HEK293 (cell line): ENCODE measurements around the gene TSPAN3.

Experiments
- GLIS1 ChIP-seq: fragments of 450-650 bp; formaldehyde crosslinking; IDR thresholded peaks from 2 replicates; pipeline ENCODE4 v1.5.1; 2016; ENCODE audit warnings: missing biosample characterization, missing genetic modification characterization
- REPIN1 ChIP-seq: fragments of 450-650 bp; formaldehyde crosslinking; IDR thresholded peaks from 2 replicates; pipeline ENCODE4 v1.5.1; 2017; ENCODE audit warnings: missing biosample characterization, missing genetic modification characterization, low read depth
- ZNF311 ChIP-seq: fragments of 450-650 bp; formaldehyde crosslinking; IDR thresholded peaks from 2 replicates; pipeline ENCODE4 v1.5.1; 2017; ENCODE audit warnings: missing biosample characterization, missing genetic modification characterization, borderline replicate concordance
- ZSCAN30 ChIP-seq: fragments of 450-650 bp; IDR thresholded peaks from 2 replicates; pipeline ENCODE4 v1.5.1; 2018; ENCODE audit warnings: missing biosample characterization, mild to moderate bottlenecking, missing genetic modification characterization, moderate library complexity
- TF ChIP-seq, protein P1 (sequence below): fragments of 450-650 bp; formaldehyde crosslinking; IDR thresholded peaks from 2 replicates; pipeline ENCODE4 v1.5.1; 2016; ENCODE audit warnings: missing biosample characterization, missing genetic modification characterization
- TF ChIP-seq, protein P2 (sequence below): fragments of 450-650 bp; formaldehyde crosslinking; IDR thresholded peaks from 2 replicates; pipeline ENCODE4 v1.5.1; 2016; ENCODE audit warnings: missing biosample characterization, missing genetic modification characterization
- TF ChIP-seq, protein P3 (sequence below): fragments of 450-650 bp; formaldehyde crosslinking; IDR thresholded peaks from 2 replicates; pipeline ENCODE4 v1.5.1; 2017; ENCODE audit warnings: missing biosample characterization, missing genetic modification characterization
- TF ChIP-seq, protein P4 (sequence below): fragments of 450-650 bp; formaldehyde crosslinking; IDR thresholded peaks from 2 replicates; pipeline ENCODE4 v1.5.1; 2016; ENCODE audit warnings: missing biosample characterization, missing genetic modification characterization, low read depth
- TF ChIP-seq, protein P5 (sequence below): fragments of 450-650 bp; formaldehyde crosslinking; IDR thresholded peaks from 2 replicates; pipeline ENCODE4 v1.5.1; 2017; ENCODE audit warnings: missing biosample characterization, mild to moderate bottlenecking, missing genetic modification characterization, moderate library complexity

DNA sequence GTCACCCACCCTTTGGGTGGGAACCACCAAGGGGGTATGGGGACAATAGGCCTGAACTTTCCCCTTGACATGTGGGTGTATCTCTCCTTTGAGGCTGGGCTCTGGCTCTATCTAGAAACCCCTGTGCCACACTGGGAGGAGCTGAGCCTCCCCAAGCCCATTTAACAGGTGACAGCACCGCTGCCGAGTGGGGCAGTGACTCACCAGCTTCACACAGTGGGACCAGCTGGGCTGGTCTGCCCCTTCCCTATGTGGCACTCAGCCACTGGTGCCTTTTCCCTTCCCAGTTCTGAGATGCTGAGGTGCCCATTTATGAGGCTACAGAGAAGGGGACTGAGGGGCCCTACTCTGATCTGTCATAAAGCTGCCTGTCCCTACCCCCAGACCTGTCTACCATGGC lies 70.9 kb downstream of the TSPAN3 start:
- TF ChIP-seq, protein P1, sequence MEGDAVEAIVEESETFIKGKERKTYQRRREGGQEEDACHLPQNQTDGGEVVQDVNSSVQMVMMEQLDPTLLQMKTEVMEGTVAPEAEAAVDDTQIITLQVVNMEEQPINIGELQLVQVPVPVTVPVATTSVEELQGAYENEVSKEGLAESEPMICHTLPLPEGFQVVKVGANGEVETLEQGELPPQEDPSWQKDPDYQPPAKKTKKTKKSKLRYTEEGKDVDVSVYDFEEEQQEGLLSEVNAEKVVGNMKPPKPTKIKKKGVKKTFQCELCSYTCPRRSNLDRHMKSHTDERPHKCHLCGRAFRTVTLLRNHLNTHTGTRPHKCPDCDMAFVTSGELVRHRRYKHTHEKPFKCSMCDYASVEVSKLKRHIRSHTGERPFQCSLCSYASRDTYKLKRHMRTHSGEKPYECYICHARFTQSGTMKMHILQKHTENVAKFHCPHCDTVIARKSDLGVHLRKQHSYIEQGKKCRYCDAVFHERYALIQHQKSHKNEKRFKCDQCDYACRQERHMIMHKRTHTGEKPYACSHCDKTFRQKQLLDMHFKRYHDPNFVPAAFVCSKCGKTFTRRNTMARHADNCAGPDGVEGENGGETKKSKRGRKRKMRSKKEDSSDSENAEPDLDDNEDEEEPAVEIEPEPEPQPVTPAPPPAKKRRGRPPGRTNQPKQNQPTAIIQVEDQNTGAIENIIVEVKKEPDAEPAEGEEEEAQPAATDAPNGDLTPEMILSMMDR, result no peak
- no peak for TF ChIP-seq REPIN1 (tag by site-specific recombination)
- TF ChIP-seq GLIS1 (tag by site-specific recombination), result no peak
- TF ChIP-seq, protein P2, sequence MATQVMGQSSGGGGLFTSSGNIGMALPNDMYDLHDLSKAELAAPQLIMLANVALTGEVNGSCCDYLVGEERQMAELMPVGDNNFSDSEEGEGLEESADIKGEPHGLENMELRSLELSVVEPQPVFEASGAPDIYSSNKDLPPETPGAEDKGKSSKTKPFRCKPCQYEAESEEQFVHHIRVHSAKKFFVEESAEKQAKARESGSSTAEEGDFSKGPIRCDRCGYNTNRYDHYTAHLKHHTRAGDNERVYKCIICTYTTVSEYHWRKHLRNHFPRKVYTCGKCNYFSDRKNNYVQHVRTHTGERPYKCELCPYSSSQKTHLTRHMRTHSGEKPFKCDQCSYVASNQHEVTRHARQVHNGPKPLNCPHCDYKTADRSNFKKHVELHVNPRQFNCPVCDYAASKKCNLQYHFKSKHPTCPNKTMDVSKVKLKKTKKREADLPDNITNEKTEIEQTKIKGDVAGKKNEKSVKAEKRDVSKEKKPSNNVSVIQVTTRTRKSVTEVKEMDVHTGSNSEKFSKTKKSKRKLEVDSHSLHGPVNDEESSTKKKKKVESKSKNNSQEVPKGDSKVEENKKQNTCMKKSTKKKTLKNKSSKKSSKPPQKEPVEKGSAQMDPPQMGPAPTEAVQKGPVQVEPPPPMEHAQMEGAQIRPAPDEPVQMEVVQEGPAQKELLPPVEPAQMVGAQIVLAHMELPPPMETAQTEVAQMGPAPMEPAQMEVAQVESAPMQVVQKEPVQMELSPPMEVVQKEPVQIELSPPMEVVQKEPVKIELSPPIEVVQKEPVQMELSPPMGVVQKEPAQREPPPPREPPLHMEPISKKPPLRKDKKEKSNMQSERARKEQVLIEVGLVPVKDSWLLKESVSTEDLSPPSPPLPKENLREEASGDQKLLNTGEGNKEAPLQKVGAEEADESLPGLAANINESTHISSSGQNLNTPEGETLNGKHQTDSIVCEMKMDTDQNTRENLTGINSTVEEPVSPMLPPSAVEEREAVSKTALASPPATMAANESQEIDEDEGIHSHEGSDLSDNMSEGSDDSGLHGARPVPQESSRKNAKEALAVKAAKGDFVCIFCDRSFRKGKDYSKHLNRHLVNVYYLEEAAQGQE (tag by site-specific recombination), result no peak
- TF ChIP-seq, protein P3, sequence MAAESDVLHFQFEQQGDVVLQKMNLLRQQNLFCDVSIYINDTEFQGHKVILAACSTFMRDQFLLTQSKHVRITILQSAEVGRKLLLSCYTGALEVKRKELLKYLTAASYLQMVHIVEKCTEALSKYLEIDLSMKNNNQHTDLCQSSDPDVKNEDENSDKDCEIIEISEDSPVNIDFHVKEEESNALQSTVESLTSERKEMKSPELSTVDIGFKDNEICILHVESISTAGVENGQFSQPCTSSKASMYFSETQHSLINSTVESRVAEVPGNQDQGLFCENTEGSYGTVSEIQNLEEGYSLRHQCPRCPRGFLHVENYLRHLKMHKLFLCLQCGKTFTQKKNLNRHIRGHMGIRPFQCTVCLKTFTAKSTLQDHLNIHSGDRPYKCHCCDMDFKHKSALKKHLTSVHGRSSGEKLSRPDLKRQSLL (tag by site-specific recombination), result no peak
- TF ChIP-seq, protein P4, sequence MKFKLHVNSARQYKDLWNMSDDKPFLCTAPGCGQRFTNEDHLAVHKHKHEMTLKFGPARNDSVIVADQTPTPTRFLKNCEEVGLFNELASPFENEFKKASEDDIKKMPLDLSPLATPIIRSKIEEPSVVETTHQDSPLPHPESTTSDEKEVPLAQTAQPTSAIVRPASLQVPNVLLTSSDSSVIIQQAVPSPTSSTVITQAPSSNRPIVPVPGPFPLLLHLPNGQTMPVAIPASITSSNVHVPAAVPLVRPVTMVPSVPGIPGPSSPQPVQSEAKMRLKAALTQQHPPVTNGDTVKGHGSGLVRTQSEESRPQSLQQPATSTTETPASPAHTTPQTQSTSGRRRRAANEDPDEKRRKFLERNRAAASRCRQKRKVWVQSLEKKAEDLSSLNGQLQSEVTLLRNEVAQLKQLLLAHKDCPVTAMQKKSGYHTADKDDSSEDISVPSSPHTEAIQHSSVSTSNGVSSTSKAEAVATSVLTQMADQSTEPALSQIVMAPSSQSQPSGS (tag by site-specific recombination), result no peak
- no peak for TF ChIP-seq ZSCAN30 (tag by site-specific recombination)
- TF ChIP-seq, protein P5, sequence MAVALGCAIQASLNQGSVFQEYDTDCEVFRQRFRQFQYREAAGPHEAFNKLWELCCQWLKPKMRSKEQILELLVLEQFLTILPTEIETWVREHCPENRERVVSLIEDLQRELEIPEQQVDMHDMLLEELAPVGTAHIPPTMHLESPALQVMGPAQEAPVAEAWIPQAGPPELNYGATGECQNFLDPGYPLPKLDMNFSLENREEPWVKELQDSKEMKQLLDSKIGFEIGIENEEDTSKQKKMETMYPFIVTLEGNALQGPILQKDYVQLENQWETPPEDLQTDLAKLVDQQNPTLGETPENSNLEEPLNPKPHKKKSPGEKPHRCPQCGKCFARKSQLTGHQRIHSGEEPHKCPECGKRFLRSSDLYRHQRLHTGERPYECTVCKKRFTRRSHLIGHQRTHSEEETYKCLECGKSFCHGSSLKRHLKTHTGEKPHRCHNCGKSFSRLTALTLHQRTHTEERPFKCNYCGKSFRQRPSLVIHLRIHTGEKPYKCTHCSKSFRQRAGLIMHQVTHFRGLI (tag by site-specific recombination), result no peak
- no peak for TF ChIP-seq ZNF311 (tag by site-specific recombination)
